Activated T-cell treated with anti-CD3 and anti-CD28 coated beads for 24 hours (primary cell): ENCODE measurements around the gene SNAI3.

Experiments used
- DNase-seq: peaks from one replicate; pipeline ENCODE4 v3.0.0-alpha.2; 2020; ENCODE audit warnings: low read depth

The SNAI3 gene

GRCh38 chr16:88686439-88687253 lies at the start of gene SNAI3:
Gene SNAI3, minus strand, starts transcription at chr16:88686507. Its CDS starts 101 bp downstream, at chr16:88686406.
- peak; percentile 81 for DNase-seq

- DNase-seq: no peak
Measured at GRCh38 chr16:88736088-88736487, 49.8 kb upstream of the SNAI3 start.

- no peak for DNase-seq
Measured at GRCh38 chr16:88735616-88736015, 49.3 kb upstream of the SNAI3 start.

GRCh38 chr16:88735121-88735520 lies 48.8 kb upstream of the SNAI3 start:
- DNase-seq: no peak

GRCh38 chr16:88734361-88734728 lies 48.0 kb upstream of the SNAI3 start:
- no peak for DNase-seq

- no peak for DNase-seq
Measured at GRCh38 chr16:88733630-88734360, 47.5 kb upstream of the SNAI3 start.

- DNase-seq: no peak
Measured at GRCh38 chr16:88732961-88733294, 46.6 kb upstream of the SNAI3 start.

- no peak for DNase-seq
Measured at GRCh38 chr16:88732172-88732960, 46.1 kb upstream of the SNAI3 start.

GRCh38 chr16:88731699-88732098 lies 45.4 kb upstream of the SNAI3 start:
- no peak for DNase-seq

GRCh38 chr16:88730632-88731607 lies 44.6 kb upstream of the SNAI3 start:
- no peak for DNase-seq

- DNase-seq: no peak
Measured at GRCh38 chr16:88727871-88728270, 41.6 kb upstream of the SNAI3 start.

- no peak for DNase-seq
Measured at GRCh38 chr16:88726981-88727380, 40.7 kb upstream of the SNAI3 start.

- DNase-seq: no peak
Measured at GRCh38 chr16:88726408-88726749, 40.1 kb upstream of the SNAI3 start.

GRCh38 chr16:88725609-88726407 lies 39.5 kb upstream of the SNAI3 start:
- DNase-seq: no peak

GRCh38 chr16:88724855-88725555 lies 38.7 kb upstream of the SNAI3 start:
- no peak for DNase-seq

GRCh38 chr16:88723911-88724310 lies 37.6 kb upstream of the SNAI3 start:
- DNase-seq: no peak

GRCh38 chr16:88723507-88723887 lies 37.2 kb upstream of the SNAI3 start:
- no peak for DNase-seq

- DNase-seq: no peak
Measured at GRCh38 chr16:88722784-88723506, 36.6 kb upstream of the SNAI3 start.
